ENCODE results near the gene VPS37C.

The VPS37C gene

DNA sequence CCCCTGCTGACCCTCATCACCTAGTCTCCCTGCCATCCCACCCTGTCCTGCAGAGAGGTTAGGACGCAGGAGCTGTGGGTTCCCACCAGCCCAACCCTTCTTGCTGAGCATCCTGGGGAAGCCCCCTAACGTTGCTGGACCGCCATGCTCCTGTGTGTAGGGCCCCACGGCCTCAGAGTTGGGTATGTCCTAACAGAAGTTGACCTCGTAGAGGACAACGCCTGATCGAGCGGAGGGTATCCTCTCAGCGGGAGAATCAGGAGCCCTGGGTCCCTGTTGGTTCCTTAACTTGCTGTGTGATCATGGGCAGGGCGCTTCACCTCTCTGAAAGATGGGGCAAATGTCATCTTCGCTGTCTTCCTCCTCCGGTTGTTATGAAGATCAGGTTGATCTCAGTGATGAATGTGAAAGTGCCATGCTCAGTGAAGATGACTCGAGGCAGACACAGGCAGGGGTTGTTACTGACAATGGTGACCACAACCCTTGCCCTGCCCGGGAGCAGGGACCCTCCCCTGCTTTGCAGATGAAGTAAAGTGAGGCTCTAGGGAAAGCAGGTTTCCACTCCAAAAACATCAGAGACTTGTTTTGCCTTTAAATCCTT, 78.2 kb downstream of the VPS37C start:
- H3K4me3 ChIP-seq (ENCODE audit: low read length), result no peak overlapping the region
- no peaks in the 10 kb centered on the region for H3K4me1 ChIP-seq (ENCODE audit: control insufficient read depth, low read depth, low read length)
- no peaks in the 10 kb centered on the region for H3K9me3 ChIP-seq (ENCODE audit: control insufficient read depth, low read depth, low read length)
- no peak overlapping the region for H3K9ac ChIP-seq (ENCODE audit: low read length)
- no peaks in the 10 kb centered on the region for H3K36me3 ChIP-seq (ENCODE audit: control insufficient read depth, low read depth, low read length)
- no peaks in the 10 kb centered on the region for H3K27me3 ChIP-seq (ENCODE audit: control insufficient read depth, insufficient read depth, low read length)
- H3K27ac ChIP-seq (ENCODE audit: low read length), result no peak overlapping the region

GRCh38 chr11:61082062-61082870, 79.0 kb downstream of the VPS37C start:
- H3K9ac ChIP-seq (ENCODE audit: low read length), result no peak overlapping the region
- no peak overlapping the region for H3K4me3 ChIP-seq (ENCODE audit: low read length)
- H3K36me3 ChIP-seq (ENCODE audit: control insufficient read depth, low read depth, low read length), result no peaks in the 10 kb centered on the region
- H3K9me3 ChIP-seq (ENCODE audit: control insufficient read depth, low read depth, low read length), result no peaks in the 10 kb centered on the region
- no peaks in the 10 kb centered on the region for H3K4me1 ChIP-seq (ENCODE audit: control insufficient read depth, low read depth, low read length)
- no peaks in the 10 kb centered on the region for H3K27me3 ChIP-seq (ENCODE audit: control insufficient read depth, insufficient read depth, low read length)
- H3K27ac ChIP-seq (ENCODE audit: low read length), result no peak overlapping the region

DNA sequence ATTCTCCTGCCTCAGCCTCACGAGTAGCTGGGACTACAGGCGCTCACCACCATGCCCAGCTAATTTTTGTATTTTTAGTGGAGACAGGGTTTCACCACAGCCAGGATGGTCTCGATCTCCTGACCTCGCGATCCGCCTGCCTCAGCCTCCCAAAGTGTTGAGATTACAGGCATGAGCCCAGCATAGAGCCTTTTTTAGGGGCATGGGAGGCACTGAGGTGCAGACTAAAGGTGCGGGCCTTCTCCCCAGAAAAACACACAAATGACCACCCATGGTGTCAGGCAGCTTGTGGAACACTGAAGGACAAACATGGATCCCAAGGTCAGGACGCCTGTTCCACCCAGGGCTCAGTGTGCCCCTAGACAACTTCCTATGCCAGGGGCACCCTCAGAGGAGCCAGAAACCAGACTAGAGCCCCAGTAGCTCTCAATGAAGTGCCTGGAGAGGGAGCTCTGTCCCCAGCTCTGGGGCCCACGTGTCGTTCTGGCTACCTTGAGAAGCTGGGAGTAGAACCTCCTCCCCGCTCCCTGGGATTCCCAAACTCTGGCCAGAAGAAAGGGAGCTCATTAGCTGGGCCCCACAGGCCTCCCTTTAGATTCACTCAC, 80.1 kb downstream of the VPS37C start:
- no peak overlapping the region for H3K9ac ChIP-seq (ENCODE audit: low read length)
- H3K9me3 ChIP-seq (ENCODE audit: control insufficient read depth, low read depth, low read length), result no peaks in the 10 kb centered on the region
- no peaks in the 10 kb centered on the region for H3K36me3 ChIP-seq (ENCODE audit: control insufficient read depth, low read depth, low read length)
- no peak overlapping the region for H3K27ac ChIP-seq (ENCODE audit: low read length)
- no peaks in the 10 kb centered on the region for H3K27me3 ChIP-seq (ENCODE audit: control insufficient read depth, insufficient read depth, low read length)
- no peak overlapping the region for H3K4me3 ChIP-seq (ENCODE audit: low read length)
- no peaks in the 10 kb centered on the region for H3K4me1 ChIP-seq (ENCODE audit: control insufficient read depth, low read depth, low read length)

DNA sequence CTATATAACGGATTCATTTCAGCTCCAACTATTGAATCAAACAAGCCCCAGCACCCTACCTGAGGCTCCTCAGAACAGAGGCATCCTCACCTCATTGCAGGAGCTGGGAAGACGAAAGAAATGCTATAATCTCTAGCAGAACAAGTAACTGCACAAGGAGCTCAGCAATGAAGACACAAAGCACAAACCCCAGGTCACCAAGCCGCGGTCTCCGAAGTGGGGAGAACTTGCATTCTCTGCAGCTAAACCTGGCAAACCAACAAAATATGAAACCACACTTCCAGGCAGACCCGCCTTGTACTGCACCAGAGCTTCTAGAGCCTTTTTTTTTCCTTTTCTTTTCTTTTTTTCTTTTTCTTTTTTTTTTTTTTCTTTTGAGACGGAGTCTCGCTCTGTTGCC, 80.7 kb downstream of the VPS37C start:
- H3K27me3 ChIP-seq (ENCODE audit: control insufficient read depth, insufficient read depth, low read length), result no peaks in the 10 kb centered on the region

More for the DNA sequence above, 80.7 kb downstream of the VPS37C start:
- no peaks in the 10 kb centered on the region for H3K9me3 ChIP-seq (ENCODE audit: control insufficient read depth, low read depth, low read length)
- no peaks in the 10 kb centered on the region for H3K4me1 ChIP-seq (ENCODE audit: control insufficient read depth, low read depth, low read length)
- H3K4me3 ChIP-seq (ENCODE audit: low read length), result no peak overlapping the region
- no peak overlapping the region for H3K9ac ChIP-seq (ENCODE audit: low read length)
- no peaks in the 10 kb centered on the region for H3K36me3 ChIP-seq (ENCODE audit: control insufficient read depth, low read depth, low read length)
- H3K27ac ChIP-seq (ENCODE audit: low read length), result no peak overlapping the region

Data from iPS-18a (cell line).